Measurements from ENCODE around the gene ROBO3.

The ROBO3 gene

GRCh38 chr11:124875943-124876817 lies 10.9 kb downstream of the ROBO3 start:
- Mint-ChIP-seq H3K27ac (peak overlapping the region; percentile 90), H3K36me3 (ENCODE audit: low read depth) (no peaks in the 10 kb centered on the region), H3K4me3 (peak overlapping the region; percentile 86), H3K4me1 (ENCODE audit: low read depth) (peaks cover 57% of the 10 kb centered on the region), H3K9me3 (no peaks in the 10 kb centered on the region), H3K27me3 (peaks cover 69% of the 10 kb centered on the region)
- intact Hi-C loops (cut with micrococcal nuclease): loop anchor here (1.0 to 5.0 kb wide), 3 partner anchors 13 to 76 kb away; partner anchors contain the start of gene CCDC15

DNA sequence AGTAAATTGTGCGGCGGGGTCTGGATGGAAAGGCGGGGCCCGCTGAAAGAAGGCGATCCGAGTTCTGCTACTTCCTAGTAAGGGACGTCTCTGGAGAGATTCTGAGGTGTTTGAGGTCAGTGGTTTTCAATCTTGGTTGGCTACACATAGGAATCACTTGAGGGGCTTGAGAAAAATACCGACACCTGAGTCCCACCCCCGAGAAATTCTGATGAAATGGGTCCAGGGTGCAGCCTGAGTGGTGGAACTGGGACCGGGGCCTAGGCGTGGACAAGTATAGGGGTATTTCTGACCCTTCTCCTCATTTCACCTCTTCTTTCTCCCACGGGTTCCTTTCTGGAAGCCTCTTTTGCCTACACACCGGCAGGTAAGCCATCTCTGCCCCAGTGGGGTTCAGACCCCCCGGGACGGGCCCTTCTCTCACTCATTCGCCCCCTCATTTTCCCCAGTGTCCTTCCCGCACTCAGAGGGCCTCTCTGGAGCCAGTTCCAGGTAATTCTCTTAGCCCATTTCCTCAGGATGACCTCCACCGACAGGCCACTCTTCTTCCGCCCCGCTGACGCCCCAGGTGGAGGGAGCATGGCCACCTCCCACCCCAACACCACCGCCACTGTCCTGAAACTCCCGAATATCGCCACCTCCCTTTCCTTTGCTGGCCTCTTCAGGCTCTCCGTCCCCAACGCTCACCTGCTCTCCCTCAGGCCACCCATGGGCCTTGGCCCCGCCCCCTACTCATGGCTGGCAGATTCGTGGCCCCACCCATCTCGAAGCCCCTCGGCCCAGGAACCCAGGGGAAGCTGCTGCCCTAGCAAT lies 11.8 kb downstream of the ROBO3 start:
- H3K27me3 Mint-ChIP-seq: peaks cover 62% of the 10 kb centered on the region

DNA sequence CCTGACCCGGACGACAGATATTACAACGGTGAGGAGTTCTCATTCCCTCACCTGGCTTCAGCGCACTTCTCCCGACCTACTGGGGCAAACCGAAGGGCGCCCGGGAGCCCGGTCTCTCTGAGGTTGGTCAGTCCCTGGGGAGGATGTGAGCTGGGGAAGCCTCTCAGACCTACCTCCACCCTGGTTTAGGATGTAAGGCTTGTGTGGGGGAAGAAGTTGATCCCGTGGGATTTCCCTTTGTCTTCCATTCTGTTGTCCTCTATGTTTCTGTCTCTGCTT lies 12.3 kb downstream of the ROBO3 start:
- intact Hi-C loops (cut with micrococcal nuclease): loop anchor here (5.0 kb wide), 1 partner anchor 75 kb away; the partner anchor contains the start of gene CCDC15

More for the DNA sequence above, 11.8 kb downstream of the ROBO3 start:
- H3K36me3 Mint-ChIP-seq (ENCODE audit: low read depth): no peaks in the 10 kb centered on the region
- peak overlapping the region; percentile 90 for H3K27ac Mint-ChIP-seq
- H3K9me3 Mint-ChIP-seq: no peaks in the 10 kb centered on the region
- H3K4me1 Mint-ChIP-seq (ENCODE audit: low read depth): peaks cover 57% of the 10 kb centered on the region
- intact Hi-C loops (cut with micrococcal nuclease): loop anchor here (1.0 to 5.0 kb wide), 3 partner anchors 12 to 75 kb away; partner anchors contain the start of gene CCDC15
- H3K4me3 Mint-ChIP-seq: peak overlapping the region; percentile 86

GRCh38 chr11:124877910-124878758 lies 12.9 kb downstream of the ROBO3 start:
- H3K9me3 Mint-ChIP-seq: no peaks in the 10 kb centered on the region
- no peaks in the 10 kb centered on the region for H3K36me3 Mint-ChIP-seq (ENCODE audit: low read depth)
- no peak overlapping the region for H3K4me3 Mint-ChIP-seq
- intact Hi-C loops (cut with micrococcal nuclease): loop anchor here (5.0 kb wide), 1 partner anchor 74 kb away; the partner anchor contains the start of gene CCDC15
- peaks cover 57% of the 10 kb centered on the region for H3K4me1 Mint-ChIP-seq (ENCODE audit: low read depth)
- no peak overlapping the region for H3K27ac Mint-ChIP-seq
- peaks cover 51% of the 10 kb centered on the region for H3K27me3 Mint-ChIP-seq

More for the DNA sequence above, 12.3 kb downstream of the ROBO3 start:
- Mint-ChIP-seq H3K4me1 (ENCODE audit: low read depth) (peaks cover 57% of the 10 kb centered on the region), H3K36me3 (ENCODE audit: low read depth) (no peaks in the 10 kb centered on the region), H3K27ac (peak overlapping the region; percentile 90), H3K4me3 (peak overlapping the region; percentile 86), H3K9me3 (no peaks in the 10 kb centered on the region), H3K27me3 (peaks cover 56% of the 10 kb centered on the region)

GRCh38 chr11:124878759-124879492 lies 13.7 kb downstream of the ROBO3 start:
- no peak overlapping the region for H3K27ac Mint-ChIP-seq
- peaks cover 57% of the 10 kb centered on the region for H3K4me1 Mint-ChIP-seq (ENCODE audit: low read depth)
- no peaks in the 10 kb centered on the region for H3K36me3 Mint-ChIP-seq (ENCODE audit: low read depth)
- H3K27me3 Mint-ChIP-seq: peaks cover 43% of the 10 kb centered on the region
- H3K4me3 Mint-ChIP-seq: no peak overlapping the region
- H3K9me3 Mint-ChIP-seq: no peaks in the 10 kb centered on the region
- intact Hi-C loops (cut with micrococcal nuclease): loop anchor here (5.0 kb wide), 1 partner anchor 73 kb away; the partner anchor contains the start of gene CCDC15

- Mint-ChIP-seq H3K4me3 (no peak overlapping the region), H3K27me3 (peaks cover 38% of the 10 kb centered on the region), H3K36me3 (ENCODE audit: low read depth) (no peaks in the 10 kb centered on the region), H3K9me3 (no peaks in the 10 kb centered on the region), H3K27ac (no peak overlapping the region), H3K4me1 (ENCODE audit: low read depth) (peaks cover 54% of the 10 kb centered on the region)
- intact Hi-C loops (cut with micrococcal nuclease): loop anchor here (5.0 kb wide), 1 partner anchor 73 kb away; the partner anchor contains the start of gene CCDC15
These were observed 14.5 kb downstream of the ROBO3 start for GRCh38 chr11:124879493-124880289.

GRCh38 chr11:124880290-124880611 lies 15.0 kb downstream of the ROBO3 start:
- Mint-ChIP-seq H3K27me3 (peaks cover 35% of the 10 kb centered on the region), H3K36me3 (ENCODE audit: low read depth) (no peaks in the 10 kb centered on the region), H3K27ac (no peak overlapping the region), H3K4me1 (ENCODE audit: low read depth) (peaks cover 48% of the 10 kb centered on the region), H3K9me3 (no peaks in the 10 kb centered on the region), H3K4me3 (no peak overlapping the region)
- intact Hi-C loops (cut with micrococcal nuclease): no loop called here

DNA sequence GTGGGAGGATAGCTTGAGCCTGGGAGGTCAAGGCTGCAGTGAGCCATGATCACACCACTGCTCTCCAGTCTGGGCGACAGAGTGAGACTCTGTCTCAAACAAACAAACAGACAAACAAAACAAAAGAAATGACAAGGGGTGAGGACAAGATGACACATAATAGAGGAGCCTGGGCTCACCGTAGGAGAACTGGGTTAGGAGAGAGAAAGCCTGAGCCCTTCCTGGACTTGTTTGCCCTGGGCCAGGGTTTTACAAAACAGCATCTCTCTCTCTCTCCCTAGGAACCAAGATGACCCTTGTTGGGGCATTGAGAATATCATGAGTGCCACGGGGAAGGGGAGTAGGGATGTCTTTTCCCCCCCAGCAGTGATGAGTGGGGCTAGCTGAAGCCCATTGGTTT lies 15.7 kb downstream of the ROBO3 start:
- H3K36me3 Mint-ChIP-seq (ENCODE audit: low read depth): no peaks in the 10 kb centered on the region
- H3K9me3 Mint-ChIP-seq: no peaks in the 10 kb centered on the region
- H3K27ac Mint-ChIP-seq: no peak overlapping the region
- intact Hi-C loops (cut with micrococcal nuclease): no loop called here
- peaks cover 41% of the 10 kb centered on the region for H3K4me1 Mint-ChIP-seq (ENCODE audit: low read depth)
- peaks cover 28% of the 10 kb centered on the region for H3K27me3 Mint-ChIP-seq
- no peak overlapping the region for H3K4me3 Mint-ChIP-seq

GRCh38 chr11:124882339-124883071 lies 17.3 kb downstream of the ROBO3 start:
- H3K4me1 Mint-ChIP-seq (ENCODE audit: low read depth): peaks cover 33% of the 10 kb centered on the region
- H3K4me3 Mint-ChIP-seq: no peak overlapping the region
- H3K27me3 Mint-ChIP-seq: peaks cover 27% of the 10 kb centered on the region
- intact Hi-C loops (cut with micrococcal nuclease): no loop called here
- H3K36me3 Mint-ChIP-seq (ENCODE audit: low read depth): no peaks in the 10 kb centered on the region
- H3K9me3 Mint-ChIP-seq: no peaks in the 10 kb centered on the region
- H3K27ac Mint-ChIP-seq: no peak overlapping the region

DNA sequence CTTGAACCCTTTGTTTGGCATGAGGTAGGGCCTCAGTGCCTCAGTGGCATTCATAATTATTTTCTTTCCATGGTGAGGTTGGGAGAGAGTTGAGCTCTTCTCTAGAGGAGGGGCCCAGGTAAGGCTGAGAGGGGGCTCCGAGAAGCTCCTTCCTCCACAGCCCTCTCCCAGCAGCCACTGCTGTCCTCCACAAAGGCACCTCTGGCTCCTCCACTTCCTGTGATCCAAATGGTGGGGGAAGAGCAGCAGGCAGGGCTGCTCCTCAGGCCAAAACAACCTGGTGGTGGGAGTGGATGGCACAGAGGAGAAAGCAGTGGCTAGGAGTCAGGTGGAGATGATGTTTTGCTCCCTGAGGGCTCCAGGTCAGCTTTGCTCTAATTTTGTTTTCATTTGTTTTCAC lies 19.1 kb downstream of the ROBO3 start:
- no peak overlapping the region for H3K27ac Mint-ChIP-seq

DNA sequence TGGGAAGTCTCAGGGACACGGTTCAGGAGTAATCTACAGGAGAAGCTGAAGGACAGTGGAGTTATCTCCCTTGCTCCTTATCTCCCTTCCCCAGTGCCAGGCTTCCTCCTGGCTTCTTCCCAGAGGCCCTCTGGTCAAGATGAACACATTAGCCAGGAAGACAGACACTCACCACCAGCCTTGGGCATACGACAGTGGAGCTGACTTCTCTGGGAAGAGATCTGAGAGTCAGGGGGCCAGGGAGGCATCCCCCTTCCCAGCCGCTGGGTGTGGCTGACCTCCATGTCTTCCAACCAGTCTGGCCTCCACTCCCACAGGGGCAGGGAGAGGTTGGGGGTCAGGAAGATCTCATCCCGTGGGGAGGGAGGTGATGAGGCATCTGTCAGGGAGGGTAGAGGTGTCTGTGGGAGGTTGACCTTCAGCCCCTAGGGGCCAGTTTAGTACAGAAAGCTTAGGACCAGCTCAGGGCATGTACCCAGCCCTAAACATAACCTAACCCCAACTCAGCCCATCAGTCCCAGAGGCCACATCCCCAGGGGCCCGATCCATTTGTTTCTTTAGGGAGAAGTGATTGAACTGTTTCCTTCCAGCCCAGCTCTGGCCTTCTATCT lies 19.7 kb downstream of the ROBO3 start:
- Mint-ChIP-seq H3K27ac (no peak overlapping the region), H3K4me3 (no peak overlapping the region), H3K4me1 (ENCODE audit: low read depth) (peaks cover 33% of the 10 kb centered on the region), H3K27me3 (peaks cover 14% of the 10 kb centered on the region), H3K9me3 (no peaks in the 10 kb centered on the region), H3K36me3 (ENCODE audit: low read depth) (no peaks in the 10 kb centered on the region)
- intact Hi-C loops (cut with micrococcal nuclease): no loop called here

More for the DNA sequence above, 19.1 kb downstream of the ROBO3 start:
- Mint-ChIP-seq H3K27me3 (peaks cover 17% of the 10 kb centered on the region), H3K36me3 (ENCODE audit: low read depth) (no peaks in the 10 kb centered on the region), H3K4me3 (no peak overlapping the region), H3K9me3 (no peaks in the 10 kb centered on the region), H3K4me1 (ENCODE audit: low read depth) (peaks cover 33% of the 10 kb centered on the region)
- intact Hi-C loops (cut with micrococcal nuclease): no loop called here

Data from dendritic cell treated with granulocyte-macrophage colony-stimulating factor and Interleukin-4, amounts not matched to agents 40 ng/mL and 50 ng/mL, for 4 days (primary cell).